GM12878 (cell line): ENCODE measurements around the gene SLC1A5. TPM values are rescaled to one million over a fixed set of nuclear protein-coding genes. Genes with fewer than 3 reads are reported as not detected.

Source experiments
- ATAC-seq: fragments of 200-7000 bp; cut with Tn5 transposase; 3 replicates; pipeline ENCODE4 v1.9.1; 2020; ENCODE audit warnings: mild to moderate bottlenecking, moderate library complexity
- BruUV-seq: library from RNA; stranded (reverse); fragments of 400-500 nt; replicated peaks from 2 replicates; lab custom pipeline; 2021; lab: Mats Ljungman, UMichigan
- CTCF ChIA-PET: fragments of 300-600 bp; sonication (Branson Sonifier 250); formaldehyde crosslinking; extraction: SDS; loops from one replicate; lab custom pipeline; 2021; ENCODE audit warnings: inconsistent platforms; lab: Yijun Ruan, JAX
- POLR2A ChIA-PET: fragments of 350-600 bp; formaldehyde crosslinking; extraction: SDS; loops from one replicate; lab custom pipeline; 2021; ENCODE audit warnings: inconsistent platforms; lab: Charles Lee
- RAD21 ChIA-PET: fragments of 300-600 bp; sonication (Branson Sonifier 250); formaldehyde crosslinking; loops from one replicate; lab custom pipeline; 2023; ENCODE audit warnings: antibody characterized with exemption; ENCODE audit not compliant: unreplicated experiment; lab: Charles Lee
- SMC1A ChIA-PET: fragments of 300-600 bp; sonication (Branson Sonifier 250); formaldehyde crosslinking; loops from one replicate; lab custom pipeline; 2023; ENCODE audit not compliant: unreplicated experiment, uncharacterized antibody; lab: Charles Lee
- DNase-seq: peaks from one replicate; pipeline ENCODE4 v3.0.0-alpha.2; 2011; ENCODE audit warnings: low read depth, low spot score
- FAIRE-seq: peaks from 3 replicates; lab custom pipeline; 2011; peaks lifted over from hg19 to GRCh38; lab: Jason Lieb, UNC
- H2AFZ ChIP-seq: 2 replicates; pipeline ENCODE4 v1.6.0; 2011; ENCODE audit warnings: low read depth, low read length, control low read depth; ENCODE audit not compliant: control insufficient read depth
- H3K27ac ChIP-seq: 2 replicates; pipeline ENCODE4 v1.5.1; 2011; ENCODE audit warnings: control low read depth; ENCODE audit not compliant: control insufficient read depth, insufficient read depth
- H3K27me3 ChIP-seq, 2 experiments: replicated peaks in 1 of 2; 2 replicates each; pipeline versions ENCODE4 v1.6.0 to v1.6.1; 2011; ENCODE audit warnings: low read length in 1 of 2; ENCODE audit not compliant: control insufficient read depth in 2 of 2, insufficient read depth in 2 of 2
- H3K36me3 ChIP-seq, 2 experiments: 2 replicates each; pipeline ENCODE4 v1.5.1; 2011; ENCODE audit warnings: low read length in 1 of 2; ENCODE audit not compliant: control insufficient read depth in 2 of 2, insufficient read depth in 2 of 2
- H3K4me1 ChIP-seq: 2 replicates; pipeline ENCODE4 v1.6.1; 2011; ENCODE audit warnings: mild to moderate bottlenecking, low read length, moderate library complexity, mixed read lengths; ENCODE audit not compliant: control insufficient read depth, insufficient read depth
- H3K4me2 ChIP-seq: 2 replicates; pipeline ENCODE4 v1.6.0; 2011; ENCODE audit warnings: control low read depth; ENCODE audit not compliant: control insufficient read depth, insufficient read depth
- H3K4me3 ChIP-seq: fragments of 200-600 bp; sonication (generic); 2 replicates; pipeline ENCODE4 v1.5.1; 2016
- H3K79me2 ChIP-seq: 2 replicates; pipeline ENCODE4 v1.6.0; 2011; ENCODE audit warnings: low read length; ENCODE audit not compliant: control insufficient read depth, insufficient read depth
- H3K9ac ChIP-seq: 2 replicates; pipeline ENCODE4 v1.8.0; 2011; ENCODE audit warnings: low read length, control low read depth, mixed read lengths; ENCODE audit not compliant: control insufficient read depth, insufficient read depth
- H3K9me3 ChIP-seq: replicated peaks from 3 replicates; pipeline ENCODE4 v1.5.1; 2011; ENCODE audit warnings: mild to moderate bottlenecking, low read length; ENCODE audit not compliant: control insufficient read depth, insufficient read depth
- H4K20me1 ChIP-seq: 2 replicates; pipeline ENCODE4 v1.6.0; 2011; ENCODE audit not compliant: control insufficient read depth, insufficient read depth
- ATF7 ChIP-seq: fragments of 450-650 bp; IDR thresholded peaks from 2 replicates; pipeline ENCODE4 v1.6.1; 2016; ENCODE audit warnings: low read depth, mild to moderate bottlenecking
- CBX3 ChIP-seq: fragments of 200-600 bp; sonication (generic); IDR thresholded peaks from 2 replicates; pipeline ENCODE4 v1.6.1; 2016; ENCODE audit warnings: low read depth, borderline replicate concordance
- CEBPZ ChIP-seq: fragments of 150-350 bp; IDR thresholded peaks from 2 replicates; pipeline ENCODE4 v1.6.1; 2016; ENCODE audit warnings: low read depth, low read length
- EGR1 ChIP-seq, 2 experiments: IDR thresholded peaks; 1 replicate in 1 of 2; 2 replicates in 1 of 2; pipeline ENCODE4 v1.6.1; 2011 to 2012; ENCODE audit warnings: low read depth in 2 of 2, low read length in 2 of 2, borderline replicate concordance in 1 of 2, mild to moderate bottlenecking in 1 of 2, moderate library complexity in 1 of 2
- ESRRA ChIP-seq: IDR thresholded peaks from 2 replicates; pipeline ENCODE4 v1.6.1; 2012; ENCODE audit warnings: mild to moderate bottlenecking, low read length, improper control_type of control experiment
- HDGF ChIP-seq: fragments of 450-650 bp; IDR thresholded peaks from 2 replicates; pipeline ENCODE4 v1.6.1; 2016; ENCODE audit warnings: antibody characterized with exemption
- KLF5 ChIP-seq: fragments of 450-650 bp; IDR thresholded peaks from 2 replicates; pipeline ENCODE4 v1.6.1; 2014; ENCODE audit warnings: mild to moderate bottlenecking; ENCODE audit not compliant: partially characterized antibody
- LARP7 ChIP-seq: fragments of 450-650 bp; IDR thresholded peaks from 2 replicates; pipeline ENCODE4 v1.6.1; 2017; ENCODE audit warnings: mild to moderate bottlenecking
- NR2C2 ChIP-seq: IDR thresholded peaks from 2 replicates; pipeline ENCODE4 v1.6.1; 2011; ENCODE audit warnings: borderline replicate concordance, low read depth; ENCODE audit not compliant: control insufficient read depth, insufficient read length
- SPI1 ChIP-seq: IDR thresholded peaks from 2 replicates; pipeline ENCODE4 v1.6.1; 2011; ENCODE audit warnings: low read depth, mild to moderate bottlenecking, low read length, moderate library complexity, borderline replicate concordance; ENCODE audit not compliant: insufficient read depth
- TBL1XR1 ChIP-seq: IDR thresholded peaks from 2 replicates; pipeline ENCODE4 v1.6.1; 2012; ENCODE audit warnings: low read depth, low read length, improper control_type of control experiment
- ZNF207 ChIP-seq: fragments of 450-650 bp; IDR thresholded peaks from 2 replicates; pipeline ENCODE4 v1.6.1; 2014; ENCODE audit warnings: antibody characterized with exemption, mild to moderate bottlenecking, borderline replicate concordance
- ZNF24 ChIP-seq: fragments of 450-650 bp; IDR thresholded peaks from 2 replicates; pipeline ENCODE4 v1.6.1; 2017; ENCODE audit warnings: antibody characterized with exemption, mild to moderate bottlenecking
- ZNF622 ChIP-seq: fragments of 450-650 bp; IDR thresholded peaks from 2 replicates; pipeline ENCODE4 v1.6.1; 2017; ENCODE audit warnings: mild to moderate bottlenecking, inconsistent platforms
- WGBS: methylation state at CpG from one replicate; pipeline ENCODE4 v1.1.6; 2016; ENCODE audit warnings: low lambda C conversion rate; ENCODE audit not compliant: insufficient replicate concordance, insufficient coverage; ENCODE audit errors: missing lambda C conversion rate; 5-methylcytosine and 5-hydroxymethylcytosine counted together
- in situ Hi-C: fragments of 300-500 bp; cut with MboI; formaldehyde crosslinking; loops from 9 replicates; pipeline ENCODE4 v1.14.3; 2018; ENCODE audit warnings: mixed read lengths
- intact Hi-C: fragments of 100-400 bp; cut with micrococcal nuclease; formaldehyde crosslinking; loops from one replicate; pipeline ENCODE4 v1.14.2; 2022; ENCODE audit not compliant: unreplicated experiment
- polyA plus RNA-seq, 11 experiments: library from polyadenylated mRNA; depleted of rRNA in 4 of 11; unstranded in 6 of 11; stranded (reverse) in 5 of 11; fragments of >200 nt; fragmentation: Nextera tagmentation in 4 of 11; fragmentation: Illumina TruSeq in 1 of 11; extraction: Ambion mirVana in 4 of 11; extraction: Trizol in 1 of 11; gene quantifications; 1 replicate in 1 of 11; 2 replicates in 10 of 11; pipeline versions ENCODE4 v1.2.1 to v1.2.3, GENCODE V29; 2011 to 2016; ENCODE audit warnings: inconsistent platforms in 2 of 11, missing spikeins in 2 of 11, low read depth in 1 of 11
- total RNA-seq, 4 experiments: library from RNA; depleted of rRNA in 3 of 4; stranded (reverse); fragments of >200 nt in 3 of 4; fragmentation: Illumina TruSeq in 1 of 4; extraction: Trizol in 1 of 4; gene quantifications; 2 replicates each; pipeline versions ENCODE4 v1.2.1 to v1.2.3, GENCODE V29; 2013 to 2021

SLC1A5 gene
- total and polyA plus RNA-seq, 10 of the 15 experiments (the other 5 are each of a cell fraction or from before 2014, with no cell fraction given), result 9.1 to 129 (median 60.9) TPM

GRCh38 chr19:46809534-46810272 is 21.3 kb upstream of the SLC1A5 start:
- H3K36me3 ChIP-seq, result no peaks in the 10 kb centered on the region
- intact Hi-C loops, result no loop called here
- H3K27ac ChIP-seq, result no peak overlapping the region
- POLR2A ChIA-PET, result no interaction called here
- no peak for DNase-seq
- H2AFZ ChIP-seq, result no peak overlapping the region
- H3K9ac ChIP-seq, result no peak overlapping the region
- no TSS peak for BruUV-seq
- ATAC-seq, result no peak
- no peak overlapping the region for H3K4me2 ChIP-seq
- no peaks in the 10 kb centered on the region for H3K27me3 ChIP-seq
- no peaks in the 10 kb centered on the region for H3K9me3 ChIP-seq
- H3K4me1 ChIP-seq, result no peaks in the 10 kb centered on the region
- H3K4me3 ChIP-seq, result no peak overlapping the region
- H4K20me1 ChIP-seq, result no peaks in the 10 kb centered on the region
- RAD21 ChIA-PET, result no interaction called here
- CTCF ChIA-PET, result interaction anchor here (1.1 kb wide), 1 partner anchor 56 kb away, joined by 3 read pairs; no protein-coding TSS in a partner anchor
- no peak for TF ChIP-seq NR2C2
- no peak for TF ChIP-seq ZNF24
- no peak for TF ChIP-seq HDGF
- TF ChIP-seq SPI1, result peak; percentile 16; the same call in 1 of the 2 replicates
- 51% methylated on average over 13 of the region's 13 CpGs for WGBS
- in situ Hi-C loops, result no loop called here
- H3K79me2 ChIP-seq, result no peaks in the 10 kb centered on the region
- SMC1A ChIA-PET, result no interaction called here
- no peak for FAIRE-seq

GRCh38 chr19:46806656-46807055 is 18.3 kb upstream of the SLC1A5 start:
- Histone ChIP-seq H3K4me1 (no peaks in the 10 kb centered on the region), H3K36me3 (no peaks in the 10 kb centered on the region), H3K4me2 (no peak overlapping the region), H3K4me3 (no peak overlapping the region), H2AFZ (no peak overlapping the region), H3K79me2 (no peaks in the 10 kb centered on the region), H3K27ac (no peak overlapping the region), H4K20me1 (no peaks in the 10 kb centered on the region), H3K9ac (no peak overlapping the region), H3K27me3 (no peaks in the 10 kb centered on the region), H3K9me3 (no peaks in the 10 kb centered on the region)
- 90% methylated on average over 7 of the region's 7 CpGs for WGBS
- in situ Hi-C loops (no loop called here), intact Hi-C loops (no loop called here)
- CTCF ChIA-PET, result interaction anchor here (0.5 to 1.4 kb wide), 3 partner anchors 17 to 272 kb away, joined by 3 to 4 read pairs (median 3); no protein-coding TSS in a partner anchor
- POLR2A ChIA-PET, result interaction anchor here (0.6 kb wide), 1 partner anchor 16 kb away, joined by 3 read pairs; no protein-coding TSS in a partner anchor
- BruUV-seq, result no TSS peak
- DNase-seq (no peak), ATAC-seq (no peak), FAIRE-seq (no peak)
- RAD21 ChIA-PET, result no interaction called here
- SMC1A ChIA-PET, result interaction anchor here (0.7 to 1.6 kb wide), 2 partner anchors 8 to 15 kb away, joined by 4 read pairs; no protein-coding TSS in a partner anchor
- no peak for TF ChIP-seq EGR1 (IDR thresholded peaks at IDR 0.05; ENCODE audit: borderline replicate concordance in 1 of 2, low read depth in 2 of 2, low read length in 2 of 2)
- no peak for TF ChIP-seq CEBPZ
- TF ChIP-seq ZNF207, result no peak
- no peak for TF ChIP-seq ATF7
- no peak for TF ChIP-seq TBL1XR1
- TF ChIP-seq CBX3, result no peak
- TF ChIP-seq ZNF622, result no peak
- TF ChIP-seq NR2C2, result no peak
- TF ChIP-seq LARP7, result no peak
- no peak for TF ChIP-seq ESRRA
- no peak for TF ChIP-seq KLF5
